GM21737 (cell line): ENCODE data around the gene ZACN.
"Not testable (repeated sequence)": the region's sequence is repeated elsewhere in the genome, so short reads cannot be mapped to it uniquely, and the experiment has no call there.

Experiments used
- ATAC-seq: cut with Tn5 transposase; IDR thresholded peaks from one replicate; pipeline ENCODE4 v1.9.1; 2021; ENCODE audit warnings: mild to moderate bottlenecking, moderate library complexity; ENCODE audit not compliant: unreplicated experiment

Gene ZACN

GRCh38 chr17:76053246-76054111 lies 25.5 kb upstream of the ZACN start:
- no peak for ATAC-seq

- no peak for ATAC-seq
These were observed 24.9 kb upstream of the ZACN start for GRCh38 chr17:76054112-76054476.

GRCh38 chr17:76056882-76057281 lies 22.1 kb upstream of the ZACN start:
- ATAC-seq: no peak

GRCh38 chr17:76058264-76058663 lies 20.7 kb upstream of the ZACN start:
- not testable (repeated sequence) for ATAC-seq

- ATAC-seq: no peak
These were observed 15.0 kb upstream of the ZACN start for GRCh38 chr17:76063875-76064546.

- ATAC-seq: no peak
These were observed 13.2 kb upstream of the ZACN start for GRCh38 chr17:76065775-76066174.

GRCh38 chr17:76071531-76072147 lies 7.3 kb upstream of the ZACN start:
- no peak for ATAC-seq

- peak; percentile 89 for ATAC-seq
These were observed 6.7 kb upstream of the ZACN start, which contains the start of gene SRP68 for GRCh38 chr17:76072148-76072858. Gene SRP68 (minus strand): TSS chr17:76072517. CDS start chr17:76072491, 26 bp downstream.

- ATAC-seq: no peak
These were observed 4.3 kb upstream of the ZACN start, which contains the start of gene GALR2 for GRCh38 chr17:76074390-76075363. Gene GALR2 (plus strand): TSS chr17:76074781. CDS start chr17:76074884, 103 bp downstream.

GRCh38 chr17:76075364-76076145 lies 3.4 kb upstream of the ZACN start:
- no peak for ATAC-seq

- ATAC-seq: no peak
These were observed 2.7 kb upstream of the ZACN start for GRCh38 chr17:76076146-76076764.

- ATAC-seq: no peak
These were observed 2.0 kb upstream of the ZACN start for GRCh38 chr17:76076765-76077583.

- ATAC-seq: no peak
These were observed 1.3 kb upstream of the ZACN start for GRCh38 chr17:76077584-76078110.

GRCh38 chr17:76078370-76078769 lies 612 bp upstream of the ZACN start:
- not testable (repeated sequence) for ATAC-seq

GRCh38 chr17:76079535-76079955 lies 563 bp downstream of the ZACN start:
- ATAC-seq: no peak

GRCh38 chr17:76079956-76080767 lies 1.2 kb downstream of the ZACN start:
- ATAC-seq: no peak
